GM12892 (cell line): ENCODE measurements around the gene IBA57.

ENCODE experiments used
- POLR2A ChIP-seq: IDR thresholded peaks from 2 replicates; pipeline ENCODE4 v1.6.1; 2011; ENCODE audit warnings: low read depth, low read length, control low read depth
- POLR2AphosphoS5 ChIP-seq: IDR thresholded peaks from 2 replicates; pipeline ENCODE4 v1.6.1; 2011; ENCODE audit warnings: low read depth, low read length, control low read depth
- TAF1 ChIP-seq: IDR thresholded peaks from 2 replicates; pipeline ENCODE4 v1.6.1; 2011; ENCODE audit warnings: low read depth, mild to moderate bottlenecking, control low read depth, low read length, borderline replicate concordance

- TF ChIP-seq POLR2AphosphoS5 (no peak), POLR2A (no peak), TAF1 (no peak)
Measured at GRCh38 chr1:228177183-228177475, 11.5 kb downstream of the IBA57 start.
